ENCODE data around the gene RECK.

The RECK gene

GRCh38 chr9:36140086-36141084, 103.7 kb downstream of the RECK start:
- peak; percentile 61 for DNase-seq

GRCh38 chr9:36141288-36141687, 104.6 kb downstream of the RECK start:
- DNase-seq, result no peak

- DNase-seq, result no peak
Observed at GRCh38 chr9:36141761-36142160, 105.0 kb downstream of the RECK start.

GRCh38 chr9:36142510-36143244, 106.0 kb downstream of the RECK start:
- no peak for DNase-seq

- no peak for DNase-seq
Observed at GRCh38 chr9:36143245-36143641, 106.5 kb downstream of the RECK start.

- peak; percentile 23 for DNase-seq
Observed at GRCh38 chr9:36144309-36145232, 107.9 kb downstream of the RECK start.

- DNase-seq, result no peak
Observed at GRCh38 chr9:36145970-36146369, 109.3 kb downstream of the RECK start.

GRCh38 chr9:36146651-36147050, 109.9 kb downstream of the RECK start:
- DNase-seq, result no peak

GRCh38 chr9:36147441-36148175, 110.9 kb downstream of the RECK start:
- DNase-seq, result no peak

- peak; percentile 56 for DNase-seq
Observed at GRCh38 chr9:36148311-36149051, 111.8 kb downstream of the RECK start.

- no peak for DNase-seq
Observed at GRCh38 chr9:36149197-36149596, 112.5 kb downstream of the RECK start.

GRCh38 chr9:36150574-36151315, 114.0 kb downstream of the RECK start:
- no peak for DNase-seq

GRCh38 chr9:36151316-36152210, 114.8 kb downstream of the RECK start:
- DNase-seq, result peak; percentile 92

- no peak for DNase-seq
Observed at GRCh38 chr9:36152741-36153438, 116.2 kb downstream of the RECK start.

- no peak for DNase-seq
Observed at GRCh38 chr9:36153746-36154145, 117.0 kb downstream of the RECK start.

GRCh38 chr9:36154331-36154952, 117.7 kb downstream of the RECK start:
- DNase-seq, result no peak

GRCh38 chr9:36156116-36156515, 119.4 kb downstream of the RECK start:
- DNase-seq, result no peak

GRCh38 chr9:36158122-36158521, 121.4 kb downstream of the RECK start:
- DNase-seq, result no peak

Measured in central memory CD4-positive, alpha-beta T cell (primary cell).